Stimulated activated CD4-positive, alpha-beta T cell treated with anti-CD3 and anti-CD28 coated beads, Interleukin-1b, Interleukin-23, amount 100 ng/mL, for 4 hours (primary cell): Measurements from ENCODE around the gene DTYMK.

Experiments
- DNase-seq, 2 donors: peaks; one replicate each; pipeline ENCODE4 v3.0.0-alpha.2; 2020; ENCODE audit warnings: low read depth in 2 of 2

Gene DTYMK

GRCh38 chr2:241649404-241649803 is 37.2 kb downstream of the DTYMK start:
- no peak for DNase-seq

- no peak for DNase-seq
Observed at GRCh38 chr2:241648453-241648852, 38.2 kb downstream of the DTYMK start.

DNA sequence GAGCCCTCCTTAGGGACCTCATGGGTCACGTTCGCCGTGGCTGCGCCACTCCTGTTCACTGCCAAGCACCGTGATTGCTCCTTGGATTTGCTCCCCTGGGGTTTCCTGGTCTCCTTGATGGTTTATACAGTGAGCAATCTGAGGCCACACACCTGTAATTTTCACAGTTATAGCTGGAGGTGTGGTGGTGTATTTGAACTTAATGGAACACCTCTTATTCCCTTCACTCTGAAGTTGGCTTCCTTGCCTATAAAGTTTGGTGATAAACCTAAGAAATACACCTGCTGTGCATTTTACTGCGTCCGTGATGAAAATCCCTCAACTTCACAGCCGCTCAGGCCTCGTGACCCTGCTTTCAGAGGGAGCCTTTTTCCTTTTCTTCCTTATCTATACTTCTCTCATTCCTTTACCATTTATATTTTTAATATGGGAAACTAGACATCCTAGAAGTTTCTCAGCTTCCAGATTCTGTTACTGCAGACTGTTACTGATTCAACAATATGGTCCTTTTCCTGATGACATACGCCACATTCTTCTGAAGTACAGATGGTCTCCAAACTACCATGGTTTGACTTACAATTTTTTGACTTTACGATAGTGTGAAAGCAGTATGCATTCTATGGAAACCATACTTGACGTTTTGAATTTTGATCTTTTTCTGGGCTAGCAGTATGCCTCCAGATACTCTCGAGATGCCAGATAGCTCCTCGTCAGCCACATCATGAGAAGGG is 40.5 kb downstream of the DTYMK start:
- no peak for DNase-seq

DNA sequence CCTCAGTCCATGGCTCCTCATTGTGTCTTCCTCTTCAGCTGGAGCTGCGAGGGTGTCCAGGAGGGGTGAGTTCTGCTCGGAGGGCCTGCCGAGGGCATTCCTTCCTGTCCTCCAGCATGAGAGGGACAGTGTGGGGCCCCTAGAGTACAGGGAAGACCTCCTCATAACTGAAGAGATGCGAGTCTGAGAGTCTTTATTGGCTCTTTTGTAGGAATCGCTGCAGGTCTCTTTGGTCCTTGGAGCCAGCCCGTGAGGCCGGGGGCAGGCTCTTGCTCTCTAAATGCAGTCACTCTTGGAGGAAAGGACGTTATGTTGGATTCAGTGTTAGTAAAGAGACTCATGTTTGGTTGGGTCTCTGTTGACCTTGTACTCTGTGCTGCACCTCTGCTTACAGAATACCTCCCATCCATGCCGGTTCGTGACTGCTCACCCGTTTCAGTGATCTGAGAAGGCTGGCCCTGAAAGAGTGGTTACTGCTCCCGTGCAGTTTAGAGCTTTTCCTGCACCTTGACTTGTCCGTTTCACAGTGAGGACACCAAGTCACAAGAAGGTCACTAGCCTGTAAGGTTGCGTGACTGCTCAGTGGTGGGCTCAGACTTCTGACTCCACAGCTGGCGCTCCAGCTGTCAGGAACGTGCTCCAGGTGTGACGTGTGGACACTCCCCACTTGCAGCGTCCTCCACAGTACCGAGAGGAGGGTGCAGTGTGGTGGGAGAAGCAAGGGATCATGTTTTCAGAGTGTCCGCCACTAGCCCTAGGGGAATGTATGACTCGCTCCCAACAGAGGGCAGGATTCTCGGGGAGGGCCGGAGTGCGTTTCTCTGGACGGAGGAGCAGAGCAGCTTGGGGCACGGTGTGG is 41.3 kb downstream of the DTYMK start:
- no peak for DNase-seq

- no peak for DNase-seq
Observed at GRCh38 chr2:241641631-241642030, 45.0 kb downstream of the DTYMK start.

GRCh38 chr2:241640165-241640795 is 46.3 kb downstream of the DTYMK start:
- DNase-seq: no peak

DNA sequence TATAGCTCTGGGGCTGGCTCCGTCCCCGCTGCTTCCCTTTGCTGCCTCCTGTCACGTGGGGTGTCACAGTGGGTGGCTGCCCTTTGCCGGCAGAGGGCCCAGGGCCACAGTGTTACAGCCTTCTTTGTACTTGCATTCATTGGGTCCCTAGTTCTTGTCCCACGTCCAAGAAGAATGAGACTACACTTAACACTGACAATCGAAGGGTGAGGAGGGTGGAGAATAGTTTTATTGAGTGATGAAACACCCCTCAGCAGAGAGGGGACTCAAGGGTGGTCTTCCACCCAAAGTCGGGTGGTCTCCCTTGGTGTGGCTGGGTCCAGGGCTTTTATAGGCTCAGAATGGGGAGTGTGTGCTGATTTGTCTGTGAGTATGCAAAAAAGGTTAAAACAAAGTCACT is 47.2 kb downstream of the DTYMK start:
- DNase-seq: no peak

DNA sequence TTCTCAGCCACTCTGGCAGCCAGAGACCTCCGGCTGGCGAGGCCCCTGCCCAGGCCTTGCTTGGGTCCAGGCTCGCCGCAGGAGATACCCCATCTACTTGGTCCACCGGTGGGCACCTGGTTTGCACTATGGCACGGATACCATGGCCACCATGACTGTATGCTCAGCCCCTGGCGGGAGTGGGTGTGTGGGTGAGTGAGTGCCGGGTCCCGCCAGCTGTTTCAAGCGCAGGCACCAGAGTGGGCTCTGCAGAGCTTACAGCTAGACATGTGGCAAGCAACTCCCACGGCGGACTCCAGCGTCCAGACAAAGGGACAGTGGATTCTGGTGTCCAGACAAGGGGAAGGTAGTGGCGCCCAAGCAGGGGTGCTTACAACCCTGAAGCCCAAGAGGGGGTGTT is 47.7 kb downstream of the DTYMK start:
- DNase-seq: no peak

- peak; percentile 33 to 55 for DNase-seq
Observed at GRCh38 chr2:241637795-241638660, 48.6 kb downstream of the DTYMK start.

- peak; percentile 61 to 69 for DNase-seq
Observed at GRCh38 chr2:241637018-241637794, 49.4 kb downstream of the DTYMK start, which contains the start of the genes ATG4B and THAP4. ATG4B (plus strand) TSS chr2:241637693; CDS start chr2:241637715, 22 bp downstream. THAP4 (minus strand) TSS chr2:241637158; CDS start chr2:241637017, 141 bp downstream.

DNA sequence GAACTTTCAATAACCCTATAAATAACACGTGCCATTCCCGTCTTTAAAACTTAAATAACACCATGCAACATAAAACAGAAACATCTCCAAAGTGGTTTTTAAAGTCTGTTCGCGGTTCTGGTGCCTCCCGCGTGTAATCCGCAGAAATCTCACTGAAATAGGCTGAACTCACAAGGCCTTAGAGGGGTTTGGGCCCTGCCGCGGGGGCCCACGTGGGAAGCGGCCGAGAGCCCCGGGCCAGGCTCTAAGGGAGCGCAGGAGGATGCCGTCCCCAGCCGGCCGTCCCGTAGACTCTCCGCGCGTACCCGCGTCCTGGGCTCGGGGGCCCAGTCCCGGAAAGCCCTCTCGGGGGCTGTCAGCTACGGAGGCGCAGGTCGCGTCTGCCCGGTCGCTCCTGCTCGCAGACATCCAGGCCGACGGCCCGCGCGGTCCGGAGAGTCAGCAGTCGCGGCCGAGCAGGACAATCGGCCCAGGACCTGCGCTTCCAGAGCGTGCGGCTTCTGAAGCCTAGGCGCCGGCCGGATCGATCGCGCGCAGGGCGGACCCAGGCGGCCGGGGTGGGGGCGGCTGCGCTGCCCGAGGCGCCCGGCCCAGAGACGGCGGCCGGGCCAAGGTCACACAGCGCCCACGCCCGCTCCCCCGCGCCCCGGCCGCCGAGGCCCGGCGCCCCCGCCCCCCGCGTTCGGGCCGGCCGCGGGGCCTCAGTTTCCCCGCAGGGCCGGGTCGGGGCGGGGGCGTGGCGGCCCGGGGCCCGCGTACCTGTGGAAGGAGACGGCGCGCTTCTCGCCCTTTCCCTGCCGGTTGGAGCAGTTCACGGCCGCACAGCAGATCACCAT is 50.2 kb downstream of the DTYMK start:
- peak in 1 of 2 donors; percentile 31 for DNase-seq

- DNase-seq: no peak
Observed at GRCh38 chr2:241635756-241636155, 50.9 kb downstream of the DTYMK start.

DNA sequence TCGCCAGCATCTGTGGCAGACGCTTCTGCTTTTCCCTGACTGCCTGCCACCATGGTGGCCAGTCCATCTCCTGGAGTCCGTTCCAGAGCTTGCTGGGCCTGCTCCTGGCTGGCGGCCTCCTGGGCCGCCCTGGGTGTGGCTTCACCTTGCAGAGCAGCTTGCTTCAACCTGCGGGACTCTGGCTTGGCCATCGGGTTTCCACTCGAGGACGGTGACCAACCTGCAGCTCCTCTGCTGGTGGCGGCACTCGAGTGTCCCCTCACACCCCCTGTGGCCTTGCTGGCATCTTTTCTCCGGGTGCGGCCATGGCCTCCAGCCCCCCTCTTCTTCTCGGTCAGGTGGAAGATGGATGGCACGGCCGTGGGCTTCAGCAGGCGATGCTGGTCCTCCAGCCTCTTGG is 53.1 kb downstream of the DTYMK start:
- no peak for DNase-seq

DNA sequence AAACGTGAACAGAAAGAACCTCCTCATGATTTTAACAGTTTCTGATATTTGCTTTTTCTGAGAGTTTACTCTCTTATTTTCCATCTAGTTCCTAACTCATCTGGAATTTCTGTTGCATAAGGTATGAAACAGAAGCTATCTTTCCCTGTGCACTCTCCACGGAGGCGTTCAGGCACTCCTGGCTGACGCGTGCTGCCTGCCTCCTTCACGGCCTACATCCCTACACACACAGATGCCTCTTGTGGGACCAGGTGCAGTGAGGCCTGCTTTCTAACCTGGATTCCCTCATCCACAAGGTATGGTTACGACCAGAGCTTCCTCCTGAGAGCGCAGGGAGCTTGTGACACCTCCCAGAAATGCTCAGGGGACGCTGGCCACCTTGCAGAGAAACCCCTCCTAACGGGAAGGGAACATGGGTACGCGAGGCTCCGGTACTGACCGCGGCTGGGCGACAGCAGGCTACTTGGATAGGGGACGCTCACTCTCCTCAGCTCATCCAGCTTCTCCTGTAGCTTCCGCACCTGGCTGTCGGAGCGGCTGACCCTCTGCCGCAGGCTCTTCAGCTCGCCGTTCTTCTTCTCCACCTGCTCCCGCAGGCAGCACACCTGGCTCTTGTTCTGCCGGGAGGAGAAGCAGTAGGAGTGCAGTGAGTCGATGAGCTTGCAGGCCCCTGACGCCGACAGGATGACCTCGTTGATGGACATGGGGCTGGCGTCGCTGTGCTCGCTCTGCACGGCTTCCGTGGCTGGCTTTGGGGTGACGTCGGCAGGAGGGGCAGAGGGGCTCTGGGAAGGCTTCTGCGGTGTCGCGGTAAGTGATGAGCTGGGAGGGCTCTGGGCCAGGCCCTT is 53.9 kb downstream of the DTYMK start:
- DNase-seq: no peak

DNA sequence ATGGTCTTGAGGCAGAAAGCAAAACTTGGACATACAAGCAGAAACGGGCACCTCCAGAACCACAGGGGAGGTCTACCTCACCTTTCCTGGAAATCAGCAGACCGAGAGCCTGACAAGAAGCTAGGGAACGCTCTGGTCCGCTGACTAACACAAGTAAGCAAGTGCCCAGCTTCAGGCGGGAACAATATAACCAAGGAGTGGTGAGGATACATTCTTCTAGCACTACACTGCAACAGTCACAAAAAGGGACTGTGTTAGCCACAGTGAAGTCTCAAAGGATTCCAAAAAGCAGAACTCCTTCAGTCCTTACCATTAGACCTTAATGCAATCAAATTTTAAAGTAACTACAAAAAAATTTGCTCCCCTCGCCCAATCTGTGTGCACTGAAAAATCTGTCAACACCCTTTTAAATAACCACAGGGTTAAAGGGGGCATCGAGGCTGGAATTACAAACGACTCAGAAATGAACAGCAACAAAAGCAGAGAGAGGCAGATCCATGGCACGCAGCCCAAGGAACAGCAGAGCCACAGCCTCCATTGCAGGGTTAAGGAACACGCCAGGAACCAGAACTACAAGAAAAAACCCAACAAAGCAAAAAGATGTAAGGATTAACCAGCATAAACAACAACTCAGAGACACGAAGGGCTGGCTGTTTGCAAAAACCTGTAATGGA is 56.7 kb downstream of the DTYMK start:
- DNase-seq: no peak

DNA sequence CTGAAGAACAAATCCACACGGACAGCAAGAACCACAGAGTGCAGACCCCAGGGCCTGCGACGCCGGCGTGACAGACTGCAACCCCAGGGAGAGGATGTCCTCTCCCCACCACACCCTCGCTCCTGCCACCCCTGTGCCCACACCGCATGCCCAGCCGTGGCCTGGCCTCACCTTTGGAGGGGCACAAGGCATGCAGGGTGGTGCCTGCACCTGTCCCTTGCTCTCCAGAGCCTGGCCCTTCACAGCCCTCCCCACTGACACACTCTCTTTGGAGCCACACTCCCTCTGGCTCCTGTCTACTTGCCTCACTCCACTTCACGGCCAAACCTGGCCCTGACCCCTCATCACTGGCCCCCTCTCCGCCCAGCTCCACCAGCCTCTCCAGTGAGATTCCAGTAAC is 58.9 kb downstream of the DTYMK start:
- no peak for DNase-seq
